Activated T-cell treated with anti-CD3 and anti-CD28 coated beads, Interleukin-2, amount 50 U/mL, for 48 hours (primary cell): ENCODE measurements around the gene CELSR2.

ENCODE experiments used
- DNase-seq, 2 experiments: peaks; one replicate each; pipeline ENCODE4 v3.0.0-alpha.2; 2020

CELSR2 gene

DNA sequence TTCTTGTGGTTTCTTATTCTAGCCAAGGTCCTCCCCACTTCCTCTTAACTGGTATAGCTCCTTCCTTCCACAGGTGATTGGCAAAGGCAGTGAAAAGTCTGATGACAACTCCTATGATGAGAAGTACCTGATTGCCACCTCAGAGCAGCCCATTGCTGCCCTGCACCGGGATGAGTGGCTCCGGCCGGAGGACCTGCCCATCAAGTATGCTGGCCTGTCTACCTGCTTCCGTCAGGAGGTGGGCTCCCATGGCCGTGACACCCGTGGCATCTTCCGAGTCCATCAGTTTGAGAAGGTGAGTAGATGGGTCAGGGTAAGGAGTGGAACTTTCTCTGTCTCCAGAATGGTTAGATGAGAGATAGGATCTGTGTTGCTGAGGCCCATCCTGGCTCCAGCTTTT, 14.2 kb upstream of the CELSR2 start:
- DNase-seq = no peak

DNA sequence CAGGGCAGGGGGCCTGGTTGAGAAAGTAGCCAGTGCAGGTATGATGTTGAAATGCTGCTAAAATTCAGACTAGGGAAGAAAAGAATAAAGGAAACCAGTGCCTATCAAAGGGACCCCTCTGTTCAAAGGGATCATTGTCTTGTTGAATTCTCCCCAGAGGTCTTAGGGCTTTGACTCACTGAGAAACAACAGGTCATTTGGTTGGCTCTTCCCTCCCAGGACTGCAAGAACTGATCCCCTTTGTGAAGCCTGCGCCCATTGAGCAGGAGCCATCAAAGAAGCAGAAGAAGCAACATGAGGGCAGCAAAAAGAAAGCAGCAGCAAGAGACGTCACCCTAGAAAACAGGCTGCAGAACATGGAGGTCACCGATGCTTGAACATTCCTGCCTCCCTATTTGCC, 11.8 kb upstream of the CELSR2 start:
- DNase-seq = no peak

DNA sequence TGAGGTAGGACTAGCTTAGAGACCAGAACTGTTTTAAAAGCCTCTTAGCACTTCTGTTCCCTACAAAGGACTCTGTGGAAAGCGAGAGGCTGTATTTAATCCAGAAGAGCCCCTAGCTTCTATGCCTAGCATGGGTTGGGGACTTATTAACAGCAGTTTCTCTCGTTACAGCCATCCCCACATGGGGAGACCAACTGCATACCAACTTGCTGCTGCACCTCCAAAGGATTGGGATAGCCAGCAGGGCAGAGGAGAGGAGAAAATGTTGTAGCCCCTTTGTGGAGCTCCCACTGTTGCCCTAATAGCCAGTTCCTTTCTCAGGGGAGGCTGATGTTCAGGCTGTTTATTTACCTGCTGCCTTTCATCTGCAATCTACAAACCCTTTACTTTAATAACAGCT, 11.0 kb upstream of the CELSR2 start:
- DNase-seq = no peak

DNA sequence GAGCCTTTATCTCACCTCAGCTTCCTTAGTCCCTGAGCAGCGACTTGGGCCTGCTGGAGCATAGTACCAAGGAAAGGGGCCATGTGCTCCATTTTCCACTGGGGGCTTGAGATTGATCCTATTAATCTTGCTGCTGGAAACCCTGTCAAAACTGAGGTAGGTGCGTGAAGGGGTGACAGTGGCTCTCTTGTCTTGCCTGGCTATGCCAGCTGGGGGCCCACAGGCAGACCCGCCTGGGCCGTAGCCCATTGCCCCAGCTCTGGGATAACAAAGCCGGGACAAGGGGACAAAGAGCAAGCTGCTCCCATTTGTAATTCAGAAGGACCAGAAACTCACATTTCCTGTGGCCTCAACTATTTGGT, 10.3 kb upstream of the CELSR2 start:
- DNase-seq = no peak

GRCh38 chr1:109239409-109240068, 9.8 kb upstream of the CELSR2 start:
- DNase-seq = peak in 1 of 2 experiments; percentile 50

DNA sequence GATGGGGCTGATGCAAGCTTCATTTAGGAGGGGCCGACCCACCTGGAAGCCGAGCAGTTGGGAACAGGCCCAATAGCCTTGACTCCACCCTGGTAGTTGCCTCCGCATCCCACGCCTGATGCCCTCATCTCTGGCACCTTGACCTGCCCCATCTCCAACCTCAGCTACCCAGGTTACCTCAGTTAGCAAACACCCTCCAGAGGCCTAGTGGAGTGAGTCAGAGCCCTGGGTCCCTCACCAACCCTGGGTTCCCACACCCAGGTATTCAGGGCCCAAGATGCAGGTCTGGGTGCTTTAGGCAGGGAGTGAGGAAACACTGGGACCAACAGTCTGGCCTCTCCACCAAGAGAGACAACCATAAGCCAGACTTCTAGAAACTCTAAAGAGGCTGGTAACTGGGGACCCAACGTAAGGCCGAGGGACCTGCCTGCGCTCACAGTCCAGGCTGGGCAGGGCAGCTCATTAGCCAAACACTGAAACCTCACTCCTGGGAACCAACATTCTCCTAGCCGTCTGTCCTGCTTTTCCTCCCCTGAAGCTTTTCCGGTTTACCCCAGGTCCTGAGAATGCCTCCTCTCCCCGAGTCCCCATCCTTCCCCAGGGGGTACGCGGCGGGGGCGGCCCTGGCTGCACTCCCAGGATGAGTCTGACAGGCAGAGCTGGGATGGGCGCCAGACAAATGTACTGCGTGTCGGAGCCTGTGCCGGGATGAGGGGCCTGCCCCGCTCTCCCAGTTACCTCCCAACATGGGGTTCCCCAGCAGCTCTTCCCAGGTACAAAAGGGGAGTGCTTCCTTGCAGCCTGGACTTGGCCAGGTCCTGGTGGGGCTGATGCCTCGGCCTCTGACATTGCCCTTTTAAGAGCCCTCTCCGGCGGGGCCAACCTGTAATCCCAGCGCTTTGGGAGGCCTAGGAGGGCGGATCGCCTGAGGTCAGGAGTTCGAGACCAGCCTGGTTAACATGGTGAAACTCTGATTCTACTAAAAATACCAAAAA, 8.9 kb upstream of the CELSR2 start:
- peak in 1 of 2 experiments; percentile 42 for DNase-seq

- DNase-seq = no peak
These were observed 8.0 kb upstream of the CELSR2 start for GRCh38 chr1:109241344-109241743.

GRCh38 chr1:109241841-109242345, 7.4 kb upstream of the CELSR2 start:
- no peak for DNase-seq

DNA sequence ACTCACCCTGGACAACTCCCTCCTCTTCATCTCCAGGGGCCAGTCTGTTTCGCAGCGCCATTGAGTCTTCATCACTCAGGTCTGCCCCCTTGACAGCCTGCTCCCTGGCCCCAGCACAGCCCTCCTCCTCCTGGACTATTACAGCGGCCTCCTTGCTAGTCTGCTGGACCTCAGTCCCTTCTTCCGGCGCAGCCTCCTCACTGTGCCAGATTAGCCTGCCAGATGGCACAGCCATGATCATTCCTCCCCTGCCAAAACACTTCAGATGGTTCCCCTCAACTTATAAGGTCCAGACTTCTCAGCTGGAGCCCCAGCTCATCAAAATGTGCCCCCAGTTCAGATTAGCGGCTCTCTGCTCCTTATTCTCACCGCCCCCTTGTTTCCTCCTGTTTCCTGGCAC, 7.0 kb upstream of the CELSR2 start:
- no peak for DNase-seq

DNA sequence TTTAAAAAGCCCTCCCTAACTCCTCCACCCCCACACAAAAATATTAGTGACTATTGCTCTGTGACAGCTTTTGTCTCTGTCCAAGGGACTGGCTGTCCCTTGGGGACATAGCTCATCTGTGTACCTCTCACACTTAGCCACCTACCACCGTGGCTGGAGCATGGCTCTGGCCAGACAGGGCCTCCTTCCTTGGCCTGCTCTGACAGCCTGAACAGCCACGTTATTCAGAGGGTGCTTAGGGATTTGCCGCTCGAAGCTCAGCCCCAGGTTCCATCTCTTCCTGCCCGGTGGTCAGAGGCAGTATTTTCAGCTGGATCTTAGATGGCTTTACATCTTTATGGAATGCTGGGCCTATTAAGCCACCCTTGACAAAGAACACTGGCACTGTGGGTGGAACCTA, 6.1 kb upstream of the CELSR2 start:
- DNase-seq = no peak

- no peak for DNase-seq
These were observed 5.3 kb upstream of the CELSR2 start for GRCh38 chr1:109243860-109244552.

- no peak for DNase-seq
These were observed 3.2 kb upstream of the CELSR2 start for GRCh38 chr1:109246141-109246551.

GRCh38 chr1:109247401-109248365, 1.7 kb upstream of the CELSR2 start:
- DNase-seq = no peak

GRCh38 chr1:109248444-109248796, 919 bp upstream of the CELSR2 start:
- no peak for DNase-seq

GRCh38 chr1:109249654-109250401, 489 bp downstream of the CELSR2 start:
- no peak for DNase-seq

DNA sequence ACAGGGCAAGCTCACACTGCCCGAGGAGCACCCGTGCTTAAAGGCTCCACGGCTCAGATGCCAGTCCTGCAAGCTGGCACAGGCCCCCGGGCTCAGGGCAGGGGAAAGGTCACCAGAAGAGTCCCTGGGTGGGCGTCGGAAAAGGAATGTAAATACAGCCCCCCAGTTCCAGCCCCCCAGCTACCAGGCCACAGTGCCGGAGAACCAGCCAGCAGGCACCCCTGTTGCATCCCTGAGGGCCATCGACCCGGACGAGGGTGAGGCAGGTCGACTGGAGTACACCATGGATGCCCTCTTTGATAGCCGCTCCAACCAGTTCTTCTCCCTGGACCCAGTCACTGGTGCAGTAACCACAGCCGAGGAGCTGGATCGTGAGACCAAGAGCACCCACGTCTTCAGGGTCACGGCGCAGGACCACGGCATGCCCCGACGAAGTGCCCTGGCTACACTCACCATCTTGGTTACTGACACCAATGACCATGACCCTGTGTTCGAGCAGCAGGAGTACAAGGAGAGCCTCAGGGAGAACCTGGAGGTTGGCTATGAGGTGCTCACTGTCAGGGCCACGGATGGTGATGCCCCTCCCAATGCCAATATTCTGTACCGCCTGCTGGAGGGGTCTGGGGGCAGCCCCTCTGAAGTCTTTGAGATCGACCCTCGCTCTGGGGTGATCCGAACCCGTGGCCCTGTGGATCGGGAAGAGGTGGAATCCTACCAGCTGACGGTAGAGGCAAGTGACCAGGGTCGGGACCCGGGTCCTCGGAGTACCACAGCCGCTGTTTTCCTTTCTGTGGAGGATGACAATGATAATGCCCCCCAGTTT, 1.3 kb downstream of the CELSR2 start:
- DNase-seq = no peak

- DNase-seq = no peak
These were observed 2.2 kb downstream of the CELSR2 start for GRCh38 chr1:109251277-109252166.

DNA sequence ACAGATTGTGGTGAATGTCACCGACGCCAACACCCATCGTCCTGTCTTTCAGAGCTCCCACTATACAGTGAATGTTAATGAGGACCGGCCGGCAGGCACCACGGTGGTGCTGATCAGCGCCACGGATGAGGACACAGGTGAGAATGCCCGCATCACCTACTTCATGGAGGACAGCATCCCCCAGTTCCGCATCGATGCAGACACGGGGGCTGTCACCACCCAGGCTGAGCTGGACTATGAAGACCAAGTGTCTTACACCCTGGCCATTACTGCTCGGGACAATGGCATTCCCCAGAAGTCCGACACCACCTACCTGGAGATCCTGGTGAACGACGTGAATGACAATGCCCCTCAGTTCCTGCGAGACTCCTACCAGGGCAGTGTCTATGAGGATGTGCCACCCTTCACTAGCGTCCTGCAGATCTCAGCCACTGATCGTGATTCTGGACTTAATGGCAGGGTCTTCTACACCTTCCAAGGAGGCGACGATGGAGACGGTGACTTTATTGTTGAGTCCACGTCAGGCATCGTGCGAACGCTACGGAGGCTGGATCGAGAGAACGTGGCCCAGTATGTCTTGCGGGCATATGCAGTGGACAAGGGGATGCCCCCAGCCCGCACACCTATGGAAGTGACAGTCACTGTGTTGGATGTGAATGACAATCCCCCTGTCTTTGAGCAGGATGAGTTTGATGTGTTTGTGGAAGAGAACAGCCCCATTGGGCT, 3.0 kb downstream of the CELSR2 start:
- DNase-seq = no peak
